Raji (cell line): ENCODE results near the gene WDR18.

Experiments used
- POLR2A ChIP-seq: IDR thresholded peaks from 2 replicates; pipeline ENCODE4 v1.6.1; 2011; ENCODE audit warnings: low read depth, low read length, control low read depth; ENCODE audit not compliant: insufficient read depth

WDR18 gene

GRCh38 chr19:1026783-1027649 lies 42.9 kb downstream of the WDR18 start:
- TF ChIP-seq POLR2A = no peak; the same call in 1 of the 2 replicates

DNA sequence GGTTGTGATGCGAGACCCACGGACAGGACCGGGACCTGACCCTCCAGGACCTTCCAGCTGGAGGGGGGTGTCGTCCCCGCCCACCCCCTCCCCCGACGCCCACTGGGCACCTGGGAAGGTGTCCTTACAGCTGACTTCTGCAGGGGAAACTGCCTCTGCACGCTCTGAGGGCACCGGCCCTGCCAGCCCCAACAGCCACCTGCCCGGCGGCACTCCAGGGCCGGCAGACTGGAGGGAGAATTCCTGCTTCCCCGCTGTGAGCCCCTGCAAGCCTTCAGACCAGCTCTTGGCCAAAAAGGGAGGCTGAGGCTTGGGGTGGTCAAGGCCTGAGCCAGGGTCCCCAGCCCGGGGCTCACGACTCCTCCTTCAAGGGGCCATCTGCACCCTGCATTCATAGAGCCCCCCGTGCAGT lies 43.5 kb downstream of the WDR18 start:
- TF ChIP-seq POLR2A = no peak

DNA sequence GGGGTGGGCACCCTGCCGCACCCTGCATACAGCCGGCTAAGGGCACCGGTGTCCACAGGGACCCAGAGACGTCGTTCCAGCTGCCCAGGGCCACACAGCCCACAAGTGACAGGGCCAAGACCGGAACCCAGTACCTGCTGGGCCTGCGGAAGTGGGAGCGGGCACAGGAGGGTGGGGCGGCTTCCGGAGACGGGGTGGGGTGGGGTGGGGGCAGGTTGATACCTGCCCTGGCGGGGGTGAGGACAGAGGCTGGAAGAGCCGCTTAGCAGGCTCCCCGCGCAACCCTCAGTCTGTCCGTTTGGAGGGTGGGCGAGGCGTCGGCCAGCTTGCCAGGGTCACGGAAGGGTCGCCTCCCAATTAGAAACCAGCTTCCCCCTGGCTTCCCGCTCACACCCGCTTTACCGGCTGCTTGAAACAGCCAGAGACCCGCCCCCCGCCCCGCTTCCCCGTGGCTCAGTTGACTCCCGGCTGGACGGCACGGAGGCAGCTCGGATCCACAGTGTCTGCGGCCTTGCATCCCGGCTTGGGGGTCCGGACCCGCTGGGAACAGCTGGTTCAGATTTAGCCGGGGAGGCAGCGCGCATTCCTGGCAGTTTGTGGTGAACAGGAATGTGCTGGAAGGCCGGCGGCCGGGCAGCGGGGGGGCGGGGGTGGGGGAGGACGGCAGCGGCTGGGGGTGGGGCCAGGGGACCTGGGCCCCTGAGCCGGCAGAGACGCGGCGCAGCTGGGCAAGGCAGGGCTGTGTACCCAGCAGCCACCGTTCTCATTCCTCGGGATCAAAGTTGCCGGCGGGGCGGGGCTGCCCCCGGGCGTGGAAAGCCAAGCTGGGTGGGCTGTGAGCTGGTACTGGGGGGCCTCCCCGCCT lies 44.1 kb downstream of the WDR18 start:
- peak; percentile 59 for TF ChIP-seq POLR2A

DNA sequence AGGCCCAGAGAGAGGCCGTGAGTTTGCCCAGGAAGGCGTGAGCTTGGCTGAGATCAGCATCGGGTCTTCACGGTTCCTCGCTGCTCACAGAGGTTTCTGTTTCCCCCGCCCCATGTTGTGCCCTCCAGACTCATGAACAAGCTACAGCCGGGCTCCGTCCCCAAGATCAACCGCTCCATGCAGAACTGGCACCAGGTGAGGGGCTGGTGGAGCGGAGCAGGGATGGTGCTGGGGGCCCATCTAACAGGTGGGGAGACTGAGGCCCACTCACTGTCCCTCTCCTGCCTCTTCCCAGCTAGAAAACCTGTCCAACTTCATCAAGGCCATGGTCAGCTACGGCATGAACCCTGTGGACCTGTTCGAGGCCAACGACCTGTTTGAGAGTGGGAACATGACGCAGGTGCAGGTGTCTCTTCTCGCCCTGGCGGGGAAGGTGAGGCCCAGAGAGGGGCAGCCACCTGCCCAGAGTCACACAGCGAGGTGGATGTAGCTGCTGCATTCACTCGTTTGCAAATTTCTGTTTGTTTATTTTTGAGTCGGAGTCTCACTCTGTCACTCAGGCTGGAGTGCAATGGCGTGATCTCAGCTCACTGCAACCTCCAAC lies 48.2 kb downstream of the WDR18 start:
- TF ChIP-seq POLR2A = no peak

GRCh38 chr19:1035998-1036621 lies 52.0 kb downstream of the WDR18 start:
- TF ChIP-seq POLR2A = no peak

DNA sequence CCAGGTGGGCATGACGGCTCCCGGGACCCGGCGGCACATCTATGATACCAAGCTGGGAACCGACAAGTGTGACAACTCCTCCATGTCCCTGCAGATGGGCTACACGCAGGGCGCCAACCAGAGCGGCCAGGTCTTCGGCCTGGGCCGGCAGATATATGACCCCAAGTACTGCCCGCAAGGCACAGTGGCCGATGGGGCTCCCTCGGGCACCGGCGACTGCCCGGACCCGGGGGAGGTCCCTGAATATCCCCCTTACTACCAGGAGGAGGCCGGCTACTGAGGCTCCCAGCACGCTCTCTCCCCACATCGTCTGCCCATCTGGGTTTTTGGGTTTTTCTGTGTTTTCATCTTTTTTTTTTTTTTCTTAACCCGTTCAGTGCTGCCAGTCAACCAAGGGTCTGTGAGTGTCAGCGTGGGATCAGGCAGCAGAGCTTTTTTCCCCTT lies 53.5 kb downstream of the WDR18 start:
- no peak for TF ChIP-seq POLR2A

- no peak for TF ChIP-seq POLR2A
Observed at GRCh38 chr19:1038978-1039645, 55.0 kb downstream of the WDR18 start.

- TF ChIP-seq POLR2A = peak; percentile 83
Observed at GRCh38 chr19:1039646-1040475, 55.7 kb downstream of the WDR18 start, which contains the start of gene ABCA7. TSS of gene ABCA7 (plus strand) at chr19:1040107. CDS start at chr19:1041362, 1,255 bp downstream.

DNA sequence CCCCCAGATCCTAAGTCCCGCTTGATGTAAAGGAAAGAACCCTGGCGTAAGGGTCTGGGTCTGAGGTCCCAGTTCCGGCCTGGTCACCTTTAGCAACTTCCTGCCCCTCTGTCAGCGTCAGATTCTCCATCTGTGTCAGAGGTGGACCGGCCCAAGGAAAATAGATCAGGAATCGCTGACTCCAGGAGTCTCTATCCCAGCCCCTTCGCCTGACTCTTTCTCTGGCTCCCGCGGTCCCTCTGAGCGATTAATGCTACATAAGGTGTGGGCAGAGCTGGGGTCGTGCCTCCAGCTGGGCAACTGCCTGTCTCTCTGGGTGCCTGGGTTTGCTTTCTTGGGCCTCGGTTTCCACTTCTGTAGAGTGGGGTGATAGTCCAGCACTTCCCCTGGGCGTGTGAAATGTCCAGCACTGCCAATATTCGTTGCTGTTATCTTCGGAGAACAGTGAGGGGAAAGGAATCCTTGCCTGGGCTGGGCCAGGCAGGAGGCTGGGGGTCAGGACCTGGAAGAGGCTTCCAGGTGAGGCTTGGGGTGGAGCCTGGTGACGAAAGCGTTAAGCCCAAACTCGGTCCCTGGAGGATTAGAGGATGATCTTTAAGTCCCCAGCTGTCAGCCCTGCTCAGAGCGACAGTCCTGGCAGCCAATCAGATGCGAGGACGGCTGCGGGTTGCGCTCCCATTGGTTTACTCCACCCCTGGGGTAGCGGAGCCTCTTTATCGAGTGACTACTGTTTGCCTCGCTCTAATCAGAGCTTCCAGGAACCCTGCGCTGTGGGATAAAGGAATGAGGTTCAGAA lies 56.5 kb downstream of the WDR18 start:
- TF ChIP-seq POLR2A = no peak

GRCh38 chr19:1041272-1041834 lies 57.2 kb downstream of the WDR18 start:
- TF ChIP-seq POLR2A = no peak

DNA sequence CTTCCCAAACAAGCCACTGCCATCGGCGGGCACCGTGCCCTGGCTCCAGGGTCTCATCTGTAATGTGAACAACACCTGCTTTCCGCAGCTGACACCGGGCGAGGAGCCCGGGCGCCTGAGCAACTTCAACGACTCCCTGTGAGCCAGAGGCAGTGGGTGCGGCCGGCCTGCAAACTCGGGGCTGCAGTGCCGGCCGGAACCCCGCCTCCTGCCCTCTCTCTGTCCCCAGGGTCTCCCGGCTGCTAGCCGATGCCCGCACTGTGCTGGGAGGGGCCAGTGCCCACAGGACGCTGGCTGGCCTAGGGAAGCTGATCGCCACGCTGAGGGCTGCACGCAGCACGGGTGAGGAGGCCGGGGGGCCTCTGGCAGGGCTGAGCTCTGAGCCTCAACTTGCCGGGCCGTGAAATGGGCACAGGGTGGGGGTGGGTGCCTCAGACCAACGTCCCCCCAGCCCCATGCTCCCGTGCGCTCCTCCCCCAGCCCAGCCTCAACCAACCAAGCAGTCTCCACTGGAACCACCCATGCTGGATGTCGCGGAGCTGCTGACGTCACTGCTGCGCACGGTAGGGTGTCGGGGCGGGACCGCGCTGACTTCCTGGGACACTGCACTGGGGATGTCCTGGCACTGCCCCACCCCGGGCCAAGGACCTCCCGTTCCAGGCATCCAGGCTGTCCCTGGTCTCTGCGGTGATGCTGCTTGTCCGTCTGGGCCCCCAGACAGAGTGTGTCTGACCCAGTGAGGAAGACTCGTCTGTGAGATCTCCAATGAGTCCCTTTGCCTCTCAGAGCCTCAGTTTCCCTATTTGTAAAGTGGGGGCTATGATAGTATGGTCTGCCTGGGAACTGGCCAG lies 57.9 kb downstream of the WDR18 start:
- TF ChIP-seq POLR2A = no peak
